ENCODE measurements around the gene CASP12.

CASP12 gene

DNA sequence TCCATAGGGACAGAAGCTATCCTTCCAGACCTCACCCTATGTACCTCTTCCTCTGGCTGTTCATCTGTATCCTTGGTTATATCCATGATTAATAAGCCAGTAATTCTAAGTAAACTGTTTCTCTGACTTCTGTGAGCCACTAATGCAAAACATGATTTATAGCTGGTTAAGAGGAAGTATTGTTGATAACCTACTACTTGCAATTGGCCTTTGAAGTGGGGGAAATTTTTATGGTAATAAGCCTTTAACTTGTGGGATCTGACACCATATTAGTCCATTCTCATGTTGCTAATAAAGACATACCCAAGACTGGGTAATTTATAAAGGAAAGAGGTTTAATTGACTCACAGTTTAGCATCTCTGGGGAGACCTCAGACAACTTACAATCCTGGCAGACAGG is 21.9 kb downstream of the CASP12 start:
- H3K4me3 ChIP-seq (ENCODE audit: low read depth, low read length), result no peak overlapping the region
- TF ChIP-seq, protein P1, sequence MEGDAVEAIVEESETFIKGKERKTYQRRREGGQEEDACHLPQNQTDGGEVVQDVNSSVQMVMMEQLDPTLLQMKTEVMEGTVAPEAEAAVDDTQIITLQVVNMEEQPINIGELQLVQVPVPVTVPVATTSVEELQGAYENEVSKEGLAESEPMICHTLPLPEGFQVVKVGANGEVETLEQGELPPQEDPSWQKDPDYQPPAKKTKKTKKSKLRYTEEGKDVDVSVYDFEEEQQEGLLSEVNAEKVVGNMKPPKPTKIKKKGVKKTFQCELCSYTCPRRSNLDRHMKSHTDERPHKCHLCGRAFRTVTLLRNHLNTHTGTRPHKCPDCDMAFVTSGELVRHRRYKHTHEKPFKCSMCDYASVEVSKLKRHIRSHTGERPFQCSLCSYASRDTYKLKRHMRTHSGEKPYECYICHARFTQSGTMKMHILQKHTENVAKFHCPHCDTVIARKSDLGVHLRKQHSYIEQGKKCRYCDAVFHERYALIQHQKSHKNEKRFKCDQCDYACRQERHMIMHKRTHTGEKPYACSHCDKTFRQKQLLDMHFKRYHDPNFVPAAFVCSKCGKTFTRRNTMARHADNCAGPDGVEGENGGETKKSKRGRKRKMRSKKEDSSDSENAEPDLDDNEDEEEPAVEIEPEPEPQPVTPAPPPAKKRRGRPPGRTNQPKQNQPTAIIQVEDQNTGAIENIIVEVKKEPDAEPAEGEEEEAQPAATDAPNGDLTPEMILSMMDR (IDR thresholded peaks at IDR 0.05; ENCODE audit: low read depth, low read length, missing control alignments), result no peak
- no peak for DNase-seq (ENCODE audit: low read depth)
- in situ Hi-C loops (cut with HindIII; ENCODE audit: low sequenced_read_pairs), result no loop called here

DNA sequence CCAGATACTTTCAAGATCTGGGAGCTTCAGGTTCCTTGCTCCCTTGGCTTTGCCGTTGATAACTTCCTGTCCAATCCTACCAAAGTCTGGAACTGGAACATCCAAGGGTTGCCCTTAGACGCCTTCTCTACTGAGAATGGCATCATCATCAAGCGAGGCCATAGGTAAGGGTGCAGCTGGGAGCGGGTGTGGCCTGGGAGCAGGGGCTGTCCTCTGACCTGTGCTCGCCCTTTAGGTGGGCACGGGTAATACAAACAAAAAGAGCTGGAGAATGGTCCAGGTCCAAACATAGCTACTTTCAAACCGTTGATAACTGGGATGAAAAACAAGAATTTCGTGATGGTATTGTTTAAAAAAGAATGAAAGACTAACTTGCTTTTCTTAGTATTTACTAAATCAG is 25.0 kb downstream of the CASP12 start:
- TF ChIP-seq, protein P1 (IDR thresholded peaks at IDR 0.05; ENCODE audit: low read depth, low read length, missing control alignments), result no peak
- no peak for DNase-seq (ENCODE audit: low read depth)
- in situ Hi-C loops (cut with HindIII; ENCODE audit: low sequenced_read_pairs), result no loop called here
- H3K4me3 ChIP-seq (ENCODE audit: low read depth, low read length), result no peak overlapping the region

- H3K4me3 ChIP-seq (ENCODE audit: low read depth, low read length), result no peak overlapping the region
- TF ChIP-seq, protein P1 (IDR thresholded peaks at IDR 0.05; ENCODE audit: low read depth, low read length, missing control alignments), result no peak
- in situ Hi-C loops (cut with HindIII; ENCODE audit: low sequenced_read_pairs), result no loop called here
- DNase-seq (ENCODE audit: low read depth), result no peak
Measured at GRCh38 chr11:104872393-104872792, 25.9 kb downstream of the CASP12 start.

DNA sequence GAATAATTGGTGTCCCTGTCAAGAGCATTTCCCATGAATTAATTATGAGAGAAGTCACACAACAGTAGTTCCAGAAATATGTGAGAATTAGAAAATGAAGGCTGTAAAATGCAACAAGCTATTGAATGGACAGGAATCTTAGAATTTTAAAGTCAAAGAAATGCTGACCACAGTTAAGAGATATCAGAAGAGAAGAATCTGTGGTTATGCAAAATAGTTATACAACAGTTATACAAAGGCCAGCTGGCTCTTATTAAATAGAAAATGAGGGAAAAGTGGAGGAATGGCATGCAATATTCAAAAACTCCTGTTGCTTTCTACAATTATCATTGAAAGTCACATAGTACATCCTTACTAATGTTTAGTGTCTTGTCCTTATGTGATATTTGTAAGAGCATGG is 27.4 kb downstream of the CASP12 start:
- peak; percentile 70 for DNase-seq (ENCODE audit: low read depth)

GRCh38 chr11:104866815-104867214 is 31.4 kb downstream of the CASP12 start:
- TF ChIP-seq, protein P1 (IDR thresholded peaks at IDR 0.05; ENCODE audit: low read depth, low read length, missing control alignments), result no peak
- DNase-seq (ENCODE audit: low read depth), result no peak
- H3K4me3 ChIP-seq (ENCODE audit: low read depth, low read length), result no peak overlapping the region
- in situ Hi-C loops (cut with HindIII; ENCODE audit: low sequenced_read_pairs), result no loop called here

More for the DNA sequence above, 27.4 kb downstream of the CASP12 start:
- H3K4me3 ChIP-seq (ENCODE audit: low read depth, low read length), result no peak overlapping the region
- in situ Hi-C loops (cut with HindIII; ENCODE audit: low sequenced_read_pairs), result no loop called here
- TF ChIP-seq, protein P1 (IDR thresholded peaks at IDR 0.05; ENCODE audit: low read depth, low read length, missing control alignments), result no peak

- DNase-seq (ENCODE audit: low read depth), result no peak
- no peak overlapping the region for H3K4me3 ChIP-seq (ENCODE audit: low read depth, low read length)
- in situ Hi-C loops (cut with HindIII; ENCODE audit: low sequenced_read_pairs), result no loop called here
- TF ChIP-seq, protein P1 (IDR thresholded peaks at IDR 0.05; ENCODE audit: low read depth, low read length, missing control alignments), result no peak
Measured at GRCh38 chr11:104858882-104859775, 39.1 kb downstream of the CASP12 start.
